IMR-90 (cell line): Measurements from ENCODE around the gene ULK1. TPM values are rescaled to one million over a fixed set of nuclear protein-coding genes. Genes with fewer than 3 reads are reported as not detected.
"Not testable (repeated sequence)": the region's sequence is repeated elsewhere in the genome, so short reads cannot be mapped to it uniquely, and the experiment has no call there.

Source experiments
- ATAC-seq: fragments of 200-7000 bp; cut with Tn5 transposase; 2 replicates; pipeline ENCODE4 v1.9.1; 2020; ENCODE audit warnings: low read depth, mild to moderate bottlenecking, moderate library complexity
- BruUV-seq: library from RNA; stranded (reverse); fragments of 400-500 nt; replicated peaks from 2 replicates; lab custom pipeline; 2021; lab: Mats Ljungman, UMichigan
- CTCF ChIA-PET: fragments of 300-600 bp; formaldehyde crosslinking; extraction: SDS; loops from one replicate; lab custom pipeline; 2021; ENCODE audit warnings: antibody characterized with exemption; lab: Yijun Ruan, JAX
- POLR2A ChIA-PET: fragments of 300-600 bp; sonication (Branson Sonifier 250); formaldehyde crosslinking; loops from one replicate; lab custom pipeline; 2022; ENCODE audit warnings: antibody characterized with exemption; ENCODE audit not compliant: unreplicated experiment; lab: Charles Lee
- DNase-seq: peaks from one replicate; pipeline ENCODE4 v3.0.0; 2013
- H2AFZ ChIP-seq: replicated peaks from 2 replicates; pipeline ENCODE3; 2013; ENCODE audit warnings: low read length, mild to moderate bottlenecking; ENCODE audit not compliant: poor library complexity
- H2AK5ac ChIP-seq: 2 replicates; pipeline ENCODE4 v1.6.1; 2013; ENCODE audit warnings: low read depth, low read length, inconsistent platforms
- H2AK9ac ChIP-seq: replicated peaks from 2 replicates; pipeline ENCODE3; 2013; ENCODE audit warnings: mild to moderate bottlenecking, low read depth, low read length, moderate library complexity; ENCODE audit not compliant: poor library complexity
- H2BK120ac ChIP-seq: 2 replicates; pipeline ENCODE4 v1.6.1; 2013; ENCODE audit warnings: low read depth, low read length, inconsistent platforms
- H2BK15ac ChIP-seq: 3 replicates; pipeline ENCODE4 v1.6.1; 2013; ENCODE audit warnings: low read depth, low read length, inconsistent platforms
- H2BK20ac ChIP-seq: 2 replicates; pipeline ENCODE4 v1.6.1; 2013; ENCODE audit warnings: low read depth, mild to moderate bottlenecking, inconsistent platforms, low read length, moderate library complexity
- H2BK5ac ChIP-seq: 2 replicates; pipeline ENCODE4 v1.6.1; 2013; ENCODE audit warnings: mild to moderate bottlenecking, low read depth, low read length, inconsistent platforms; ENCODE audit not compliant: poor library complexity, severe bottlenecking
- H3K14ac ChIP-seq: replicated peaks from 2 replicates; pipeline ENCODE4 v1.6.1; 2013; ENCODE audit warnings: low read depth, low read length, inconsistent platforms
- H3K18ac ChIP-seq: 2 replicates; pipeline ENCODE4 v1.6.1; 2013; ENCODE audit warnings: low read depth, low read length, control low read depth
- H3K23ac ChIP-seq: 2 replicates; pipeline ENCODE4 v1.6.1; 2013; ENCODE audit warnings: low read depth, low read length, inconsistent platforms
- H3K27ac ChIP-seq: 2 replicates; pipeline ENCODE4 v1.5.1; 2013; ENCODE audit warnings: mild to moderate bottlenecking, control low read depth, low read length; ENCODE audit not compliant: insufficient read depth
- H3K27me3 ChIP-seq: 2 replicates; pipeline ENCODE4 v1.6.1; 2013; ENCODE audit warnings: low read length; ENCODE audit not compliant: control insufficient read depth, insufficient read depth
- H3K36me3 ChIP-seq: 2 replicates; pipeline ENCODE4 v1.6.1; 2013; ENCODE audit warnings: low read length, mixed read lengths; ENCODE audit not compliant: control insufficient read depth, insufficient read depth
- H3K4ac ChIP-seq: 2 replicates; pipeline ENCODE4 v1.6.1; 2013; ENCODE audit warnings: low read depth, low read length, inconsistent platforms
- H3K4me1 ChIP-seq: 2 replicates; pipeline ENCODE4 v1.6.1; 2013; ENCODE audit warnings: low read length, mixed read lengths; ENCODE audit not compliant: control insufficient read depth, insufficient read depth
- H3K4me2 ChIP-seq: 2 replicates; pipeline ENCODE4 v1.6.1; 2013; ENCODE audit warnings: low read depth, mild to moderate bottlenecking, control low read depth, low read length, moderate library complexity
- H3K4me3 ChIP-seq: 2 replicates; pipeline ENCODE4 v1.5.1; 2013; ENCODE audit warnings: low read depth, mild to moderate bottlenecking, control low read depth, low read length, moderate library complexity; ENCODE audit not compliant: insufficient read depth
- H3K56ac ChIP-seq: 2 replicates; pipeline ENCODE4 v1.6.1; 2013; ENCODE audit warnings: low read length, inconsistent platforms; ENCODE audit not compliant: insufficient read depth; ENCODE audit errors: extremely low read depth
- H3K79me1 ChIP-seq, 2 experiments: 2 replicates each; pipeline ENCODE4 v1.6.1; 2013; ENCODE audit warnings: low read length in 2 of 2, inconsistent platforms in 1 of 2, low read depth in 1 of 2
- H3K9ac ChIP-seq: 2 replicates; pipeline ENCODE4 v1.6.1; 2013; ENCODE audit warnings: low read depth, low read length, control low read depth
- H3K9me1 ChIP-seq: 2 replicates; pipeline ENCODE4 v1.6.1; 2013; ENCODE audit warnings: low read length, inconsistent platforms; ENCODE audit not compliant: insufficient read depth
- H3K9me3 ChIP-seq: 2 replicates; pipeline ENCODE4 v1.6.1; 2013; ENCODE audit warnings: low read length; ENCODE audit not compliant: control insufficient read depth, insufficient read depth
- H4K20me1 ChIP-seq: 2 replicates; pipeline ENCODE4 v1.6.1; 2013; ENCODE audit warnings: low read length, inconsistent platforms; ENCODE audit not compliant: insufficient read depth
- H4K5ac ChIP-seq: 2 replicates; pipeline ENCODE4 v1.6.1; 2013; ENCODE audit warnings: mild to moderate bottlenecking, low read depth, low read length, control low read depth
- H4K8ac ChIP-seq, 2 experiments: 2 replicates each; pipeline ENCODE4 v1.6.1; 2013; ENCODE audit warnings: low read depth in 2 of 2, low read length in 2 of 2, control low read depth in 1 of 2, inconsistent platforms in 1 of 2
- H4K91ac ChIP-seq: 2 replicates; pipeline ENCODE4 v1.6.1; 2013; ENCODE audit warnings: low read depth, low read length, inconsistent platforms; ENCODE audit not compliant: insufficient read depth
- WGBS, 2 experiments: methylation state at CpG; one replicate each; pipeline versions ENCODE4 v1.1.5 to v1.1.7; 2013; ENCODE audit warnings: missing lambda C conversion rate in 2 of 2; ENCODE audit not compliant: insufficient read length in 1 of 2; ENCODE audit errors: extremely low coverage in 2 of 2; 5-methylcytosine and 5-hydroxymethylcytosine counted together
- dilution Hi-C: fragments of 300-500 bp; cut with HindIII; formaldehyde crosslinking; loops from one replicate; pipeline ENCODE4 v1.14.3; 2018; ENCODE audit warnings: low sequenced_read_pairs; ENCODE audit not compliant: unreplicated experiment
- in situ Hi-C: fragments of 300-500 bp; cut with MboI; formaldehyde crosslinking; loops from 3 replicates; pipeline ENCODE4 v1.14.3; 2019; ENCODE audit warnings: low sequenced_read_pairs, inconsistent platforms, mixed read lengths
- intact Hi-C: fragments of 100-400 bp; cut with micrococcal nuclease; formaldehyde crosslinking; loops from 2 replicates; pipeline ENCODE4 v1.10.0; 2022
- polyA plus RNA-seq, 3 experiments: library from polyadenylated mRNA; depleted of rRNA; stranded (reverse); fragments of >200 nt; gene quantifications; 2 replicates each; pipeline ENCODE4 v1.2.3, GENCODE V29; 2012; ENCODE audit warnings: low replicate concordance in 1 of 3
- total RNA-seq: library from RNA; depleted of rRNA; stranded (reverse); fragments of >200 nt; gene quantifications from 2 replicates; pipeline ENCODE4 v1.2.3, GENCODE V29; 2012

Gene ULK1
- total and polyA plus RNA-seq, 2 of the 4 experiments (the other 2 are of a cell fraction), result 1.8 to 19.2 TPM

- 0 out of 3 replicates have a peak overlapping the region, but pooled peaks have one; percentile 87 for H2BK15ac ChIP-seq
- peak overlapping the region; percentile 87 for H3K4me2 ChIP-seq
- dilution Hi-C loops, H3K27me3 ChIP-seq, H2BK120ac ChIP-seq, H3K18ac ChIP-seq, H3K9me1 ChIP-seq, ATAC-seq, H2AK5ac ChIP-seq, intact Hi-C loops, H3K4me1 ChIP-seq, DNase-seq, H4K5ac ChIP-seq, in situ Hi-C loops, H3K36me3 ChIP-seq, H3K9me3 ChIP-seq, H2BK5ac ChIP-seq, BruUV-seq, H3K56ac ChIP-seq, POLR2A ChIA-PET, H3K23ac ChIP-seq, H2BK20ac ChIP-seq: not testable (repeated sequence)
- H3K27ac ChIP-seq, result peak overlapping the region; percentile 70; the same call in 1 of the 2 replicates
- 79% methylated on average over 9 of the region's 23 CpGs; no CpG with 5 or more reads in 1 of the 2 experiments for WGBS, 2 experiments
- 0 out of 2 replicates have a peak overlapping the region, but pooled peaks have one; percentile 87 for H4K91ac ChIP-seq
- peak overlapping the region; percentile 95; the same call in 1 of the 2 replicates for H3K14ac ChIP-seq
- CTCF ChIA-PET, result interaction anchor here (0.7 kb wide), 1 partner anchor 49 kb away, joined by 3 read pairs; no protein-coding TSS in a partner anchor
- H2AFZ ChIP-seq, result peak overlapping the region; percentile 100
- H4K20me1 ChIP-seq, result peaks cover 25% of the 10 kb centered on the region
- H3K4me3 ChIP-seq, result peak overlapping the region; percentile 52
- peak overlapping the region; percentile 82; the same call in 1 of the 2 replicates for H3K9ac ChIP-seq
- H3K4ac ChIP-seq, result peak overlapping the region; percentile 94
- peak overlapping the region; percentile 87 to 100; a peak in 3 of 4 replicates for H4K8ac ChIP-seq
- peak overlapping the region; percentile 61 for H2AK9ac ChIP-seq
- H3K79me1 ChIP-seq, result peaks cover 17 to 22% of the 10 kb centered on the region in 2 experiments; a peak in 3 of 4 replicates
Observed at GRCh38 chr12:131948713-131949430, 54.5 kb downstream of the ULK1 start.
